Mesenchymal stem cell (in vitro differentiated cells and primary cell): ENCODE measurements around the gene ABCB10.

Source experiments
- DNase-seq: peaks from one replicate; pipeline ENCODE4 v3.0.0-alpha.2; 2013
- H2AFZ ChIP-seq: one replicate; pipeline ENCODE4 v1.6.1; 2013; ENCODE audit warnings: low read depth, mild to moderate bottlenecking, control low read depth, inconsistent platforms, low read length, moderate library complexity
- H2AK5ac ChIP-seq: 2 replicates; pipeline ENCODE4 v1.6.1; 2013; ENCODE audit warnings: low read length, moderate library complexity, mild to moderate bottlenecking, inconsistent platforms; ENCODE audit not compliant: severe bottlenecking
- H2BK120ac ChIP-seq: one replicate; pipeline ENCODE4 v1.6.1; 2013; ENCODE audit warnings: low read depth, mild to moderate bottlenecking, inconsistent platforms, low read length, moderate library complexity
- H2BK12ac ChIP-seq, 2 experiments: one replicate each; pipeline ENCODE4 v1.6.1; 2013; ENCODE audit warnings: inconsistent platforms in 2 of 2, low read length in 2 of 2, mild to moderate bottlenecking in 2 of 2, moderate library complexity in 2 of 2, control low read depth in 1 of 2
- H2BK15ac ChIP-seq: one replicate; pipeline ENCODE4 v1.6.1; 2013; ENCODE audit warnings: mild to moderate bottlenecking, low read depth, inconsistent platforms; ENCODE audit not compliant: poor library complexity, severe bottlenecking
- H2BK5ac ChIP-seq: 2 replicates; pipeline ENCODE4 v1.6.1; 2013; ENCODE audit warnings: low read depth, mild to moderate bottlenecking, low read length, control low read depth, inconsistent platforms; ENCODE audit not compliant: poor library complexity, severe bottlenecking
- H3K14ac ChIP-seq, 2 experiments: one replicate each; pipeline ENCODE4 v1.6.1; 2013; ENCODE audit warnings: inconsistent platforms in 2 of 2, low read length in 2 of 2, control low read depth in 1 of 2, mild to moderate bottlenecking in 1 of 2, moderate library complexity in 1 of 2
- H3K18ac ChIP-seq, 2 experiments: one replicate each; pipeline ENCODE4 v1.6.1; 2013; ENCODE audit warnings: inconsistent platforms in 2 of 2, low read length in 2 of 2, control low read depth in 1 of 2, low read depth in 1 of 2, mild to moderate bottlenecking in 1 of 2
- H3K23ac ChIP-seq, 2 experiments: one replicate each; pipeline ENCODE4 v1.6.1; 2013; ENCODE audit warnings: inconsistent platforms in 2 of 2, low read length in 2 of 2, mild to moderate bottlenecking in 2 of 2, moderate library complexity in 2 of 2, control low read depth in 1 of 2
- H3K27ac ChIP-seq: 2 replicates; pipeline ENCODE4 v1.5.1; 2013; ENCODE audit warnings: mild to moderate bottlenecking, moderate library complexity, low read length, control low read depth, inconsistent platforms; ENCODE audit not compliant: poor library complexity, severe bottlenecking
- H3K27me3 ChIP-seq, 2 experiments: 2 replicates each; pipeline versions ENCODE4 v1.6.1 to v1.7.0; 2013; ENCODE audit warnings: low read length in 2 of 2, mild to moderate bottlenecking in 2 of 2, moderate library complexity in 2 of 2, control low read depth in 1 of 2, inconsistent platforms in 1 of 2; ENCODE audit not compliant: control insufficient read depth in 1 of 2, insufficient read depth in 1 of 2
- H3K36me3 ChIP-seq, 2 experiments: 2 replicates each; pipeline versions ENCODE4 v1.6.1 to v1.7.0; 2013; ENCODE audit warnings: low read length in 2 of 2, control low read depth in 1 of 2, inconsistent platforms in 1 of 2, low read depth in 1 of 2, mild to moderate bottlenecking in 1 of 2; ENCODE audit not compliant: insufficient read depth in 2 of 2, control insufficient read depth in 1 of 2
- H3K4ac ChIP-seq, 2 experiments: one replicate each; pipeline ENCODE4 v1.6.1; 2013; ENCODE audit warnings: inconsistent platforms in 2 of 2, low read length in 2 of 2, mild to moderate bottlenecking in 2 of 2, moderate library complexity in 2 of 2, control low read depth in 1 of 2, low read depth in 1 of 2
- H3K4me1 ChIP-seq: 2 replicates; pipeline ENCODE4 v1.6.1; 2013; ENCODE audit warnings: low read depth, low read length, control low read depth; ENCODE audit not compliant: control insufficient read depth, insufficient read depth
- H3K4me2 ChIP-seq: 2 replicates; pipeline ENCODE4 v1.6.1; 2013; ENCODE audit warnings: low read length, mild to moderate bottlenecking, inconsistent platforms; ENCODE audit not compliant: poor library complexity, severe bottlenecking
- H3K4me3 ChIP-seq, 2 experiments: 2 replicates each; pipeline versions ENCODE4 v1.5.1 to v1.7.0; 2013; ENCODE audit warnings: low read length in 2 of 2, mild to moderate bottlenecking in 2 of 2, control low read depth in 1 of 2, low read depth in 1 of 2; ENCODE audit not compliant: insufficient read depth in 1 of 2
- H3K79me1 ChIP-seq: replicated peaks from 2 replicates; pipeline ENCODE4 v1.6.1; 2013; ENCODE audit warnings: mild to moderate bottlenecking, control low read depth, low read length, inconsistent platforms; ENCODE audit not compliant: poor library complexity, severe bottlenecking
- H3K9ac ChIP-seq: 2 replicates; pipeline ENCODE4 v1.7.0; 2013; ENCODE audit warnings: mild to moderate bottlenecking, low read length, moderate library complexity
- H3K9me3 ChIP-seq: 2 replicates; pipeline ENCODE4 v1.7.0; 2013; ENCODE audit warnings: mild to moderate bottlenecking, low read length; ENCODE audit not compliant: control insufficient read depth
- H4K8ac ChIP-seq: one replicate; pipeline ENCODE4 v1.6.1; 2013; ENCODE audit warnings: inconsistent platforms, mild to moderate bottlenecking, low read length, moderate library complexity
- H4K91ac ChIP-seq: one replicate; pipeline ENCODE4 v1.6.1; 2013; ENCODE audit warnings: mild to moderate bottlenecking, low read length, inconsistent platforms
- WGBS: methylation state at CpG from one replicate; pipeline ENCODE4 v1.1.7; 2013; ENCODE audit warnings: mixed read lengths; 5-methylcytosine and 5-hydroxymethylcytosine counted together

Gene ABCB10

GRCh38 chr1:229578168-229579058 is 19.9 kb upstream of the ABCB10 start:
- H3K27me3 ChIP-seq: no peaks in the 10 kb centered on the region

GRCh38 chr1:229574679-229575442 is 16.4 kb upstream of the ABCB10 start:
- Histone ChIP-seq H3K14ac (no peak overlapping the region), H4K8ac (no peak overlapping the region), H4K91ac (no peak overlapping the region), H2AK5ac (no peak overlapping the region), H3K4me2 (no peak overlapping the region), H2BK120ac (no peak overlapping the region), H3K4me3 (no peak overlapping the region), H2AFZ (no peak overlapping the region), H3K4ac (no peak overlapping the region), H3K27ac (no peak overlapping the region), H3K18ac (no peak overlapping the region), H3K23ac (no peak overlapping the region), H2BK5ac (no peak overlapping the region), H3K79me1 (no peaks in the 10 kb centered on the region), H3K27me3 (no peaks in the 10 kb centered on the region), H3K9me3 (no peaks in the 10 kb centered on the region), H2BK15ac (no peak overlapping the region), H3K36me3 (no peaks in the 10 kb centered on the region), H3K9ac (no peak overlapping the region), H3K4me1 (no peaks in the 10 kb centered on the region), H2BK12ac (no peak overlapping the region)
- WGBS: 87% methylated on average over 5 of the region's 6 CpGs
- DNase-seq: no peak

More at GRCh38 chr1:229578168-229579058, 19.9 kb upstream of the ABCB10 start:
- H2BK120ac ChIP-seq: no peak overlapping the region
- H4K91ac ChIP-seq: no peak overlapping the region
- WGBS: 92% methylated on average over 10 of the region's 14 CpGs
- H3K36me3 ChIP-seq: no peaks in the 10 kb centered on the region
- no peak overlapping the region for H3K4me2 ChIP-seq
- peak overlapping the region in 1 of 2 experiments; percentile 50 for H3K4me3 ChIP-seq
- no peak overlapping the region for H2BK12ac ChIP-seq
- no peak overlapping the region for H2BK15ac ChIP-seq
- peak overlapping the region; percentile 61 for H3K9ac ChIP-seq
- no peak overlapping the region for H4K8ac ChIP-seq
- no peak overlapping the region for H3K18ac ChIP-seq
- H3K23ac ChIP-seq: no peak overlapping the region
- H3K4me1 ChIP-seq: no peaks in the 10 kb centered on the region
- H3K14ac ChIP-seq: no peak overlapping the region
- no peak overlapping the region for H3K27ac ChIP-seq
- H3K4ac ChIP-seq: no peak overlapping the region
- DNase-seq: no peak
- no peaks in the 10 kb centered on the region for H3K9me3 ChIP-seq
- no peak overlapping the region for H2AK5ac ChIP-seq
- H3K79me1 ChIP-seq: no peaks in the 10 kb centered on the region
- no peak overlapping the region for H2AFZ ChIP-seq
- no peak overlapping the region for H2BK5ac ChIP-seq

- no peaks in the 10 kb centered on the region for H3K9me3 ChIP-seq
- H2AK5ac ChIP-seq: no peak overlapping the region
- H3K4me3 ChIP-seq: no peak overlapping the region
- no peak overlapping the region for H2BK5ac ChIP-seq
- H4K8ac ChIP-seq: no peak overlapping the region
- H3K18ac ChIP-seq: no peak overlapping the region
- H3K27me3 ChIP-seq: no peaks in the 10 kb centered on the region
- H3K4me1 ChIP-seq: no peaks in the 10 kb centered on the region
- H3K14ac ChIP-seq: no peak overlapping the region
- no peak overlapping the region for H3K4ac ChIP-seq
- H2AFZ ChIP-seq: no peak overlapping the region
- no peak overlapping the region for H2BK120ac ChIP-seq
- no peaks in the 10 kb centered on the region for H3K79me1 ChIP-seq
- H3K4me2 ChIP-seq: no peak overlapping the region
- 98% methylated on average over 2 of the region's 2 CpGs for WGBS
- no peak overlapping the region for H2BK12ac ChIP-seq
- DNase-seq: no peak
- H3K27ac ChIP-seq: no peak overlapping the region
- no peak overlapping the region for H4K91ac ChIP-seq
- no peak overlapping the region for H3K23ac ChIP-seq
- no peak overlapping the region for H2BK15ac ChIP-seq
- H3K36me3 ChIP-seq: no peaks in the 10 kb centered on the region
- H3K9ac ChIP-seq: no peak overlapping the region
Measured at GRCh38 chr1:229572286-229572685, 13.8 kb upstream of the ABCB10 start.

GRCh38 chr1:229570891-229571516 is 12.5 kb upstream of the ABCB10 start:
- no peak overlapping the region for H3K4ac ChIP-seq
- H4K91ac ChIP-seq: no peak overlapping the region
- no peaks in the 10 kb centered on the region for H3K4me1 ChIP-seq
- H2BK15ac ChIP-seq: no peak overlapping the region
- no peak overlapping the region for H3K14ac ChIP-seq
- no peak overlapping the region for H3K23ac ChIP-seq
- no peaks in the 10 kb centered on the region for H3K27me3 ChIP-seq
- H3K27ac ChIP-seq: no peak overlapping the region
- no peak overlapping the region for H2AK5ac ChIP-seq
- no peak overlapping the region for H4K8ac ChIP-seq
- DNase-seq: no peak
- no peak overlapping the region for H3K4me2 ChIP-seq
- 80% methylated on average over 2 of the region's 2 CpGs for WGBS
- H3K9me3 ChIP-seq: no peaks in the 10 kb centered on the region
- H2AFZ ChIP-seq: no peak overlapping the region
- no peak overlapping the region for H2BK12ac ChIP-seq
- H3K18ac ChIP-seq: no peak overlapping the region
- H2BK5ac ChIP-seq: no peak overlapping the region
- H3K4me3 ChIP-seq: no peak overlapping the region
- H2BK120ac ChIP-seq: no peak overlapping the region
- no peak overlapping the region for H3K9ac ChIP-seq
- no peaks in the 10 kb centered on the region for H3K36me3 ChIP-seq
- no peaks in the 10 kb centered on the region for H3K79me1 ChIP-seq
